ENCODE data around the gene MTMR10.

The MTMR10 gene

DNA sequence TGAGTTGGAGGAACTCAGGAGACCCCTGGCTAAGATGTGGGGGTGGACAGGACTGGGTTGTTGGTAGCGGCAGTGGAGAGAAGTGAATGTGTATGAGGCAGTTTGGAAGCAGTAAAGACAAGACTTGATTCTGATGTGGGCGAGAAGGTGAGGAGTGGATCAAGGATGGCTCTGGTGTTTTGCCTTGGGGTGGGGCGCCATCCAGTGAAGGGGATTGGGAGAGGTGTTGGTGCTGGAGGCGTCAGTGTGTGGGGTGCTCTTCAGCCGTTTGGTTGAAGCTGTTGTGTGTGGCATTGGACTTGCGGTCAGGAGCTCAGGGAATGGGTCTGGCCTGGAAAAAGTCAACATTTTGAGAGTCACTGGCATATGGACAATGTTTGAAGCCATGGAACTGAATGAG, 74.4 kb downstream of the MTMR10 start:
- Histone ChIP-seq H3K79me1 (ENCODE audit: low read depth, low read length) (no peaks in the 10 kb centered on the region), H3K18ac (ENCODE audit: low read length) (no peak overlapping the region), H2BK120ac (ENCODE audit: low read depth, low read length) (no peak overlapping the region), H3K9me3 (replicated peaks in 1 of 2; ENCODE audit: control insufficient read depth in 2 of 2, insufficient read depth in 1 of 2, low read depth in 1 of 2, low read length in 2 of 2) (no peaks in the 10 kb centered on the region), H3K14ac (ENCODE audit: low read length) (no peak overlapping the region), H3K23ac (ENCODE audit: low read depth, low read length, poor library complexity) (peak overlapping the region; percentile 1), H3K36me3 (replicated peaks in 1 of 2; ENCODE audit: control insufficient read depth in 2 of 2, insufficient read depth in 2 of 2, low read length in 2 of 2) (peaks cover 24 to 96% of the 10 kb centered on the region in 2 donors), H2AK5ac (ENCODE audit: low read depth, low read length) (no peak overlapping the region), H2AFZ (ENCODE audit: low read length) (no peak overlapping the region), H2BK12ac (ENCODE audit: low read length) (no peak overlapping the region), H4K91ac (ENCODE audit: low read depth, low read length, poor library complexity) (no peak overlapping the region), H3K9ac (ENCODE audit: low read depth, low read length, poor library complexity) (no peak overlapping the region), H3K27me3 (ENCODE audit: control insufficient read depth in 3 of 3, insufficient read depth in 3 of 3, low read depth in 1 of 3, low read length in 3 of 3) (peaks cover 0 to 3% (median 0%) of the 10 kb centered on the region in 3 experiments), H3K4me2 (ENCODE audit: insufficient read depth, low read length, poor library complexity, severe bottlenecking) (no peak overlapping the region), H4K8ac (ENCODE audit: low read depth, low read length) (no peak overlapping the region), H3K27ac (replicated peaks; ENCODE audit: low read length) (no peak overlapping the region), H2BK5ac (ENCODE audit: low read length) (no peak overlapping the region), H2BK15ac (ENCODE audit: low read length) (no peak overlapping the region), H3K4ac (ENCODE audit: low read length) (no peak overlapping the region), H3K4me1 (ENCODE audit: control insufficient read depth in 2 of 2, insufficient read depth in 1 of 2, low read depth in 1 of 2, low read length in 2 of 2) (peaks cover 4% of the 10 kb centered on the region in 2 donors), H3K4me3 (ENCODE audit: low read length in 2 of 2) (no peak overlapping the region)
- WGBS, 2 donors (ENCODE audit: extremely low coverage in 2 of 2, insufficient read length in 2 of 2, insufficient replicate concordance in 1 of 2) = no CpG with 5 or more reads among the region's 6 CpGs
- DNase-seq (ENCODE audit: low spot score) = no peak

DNA sequence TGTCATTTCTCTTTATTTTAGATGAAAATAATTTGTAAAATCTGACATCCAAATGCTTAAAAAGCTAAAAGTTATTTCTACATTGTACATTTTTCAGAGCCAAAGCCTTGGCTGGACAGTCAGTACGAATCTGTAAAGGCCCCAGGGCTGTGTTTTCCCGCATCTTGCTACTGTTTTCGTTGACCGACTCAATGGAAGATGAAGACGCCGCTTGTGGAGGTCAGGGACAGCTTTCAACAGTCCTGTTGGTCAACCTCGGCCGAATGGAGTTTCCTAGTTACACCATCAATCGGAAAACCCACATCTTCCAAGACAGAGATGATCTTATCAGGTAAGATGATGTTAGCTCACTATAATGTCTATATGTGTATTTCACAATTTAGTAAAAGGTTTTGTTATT, 77.7 kb downstream of the MTMR10 start:
- Histone ChIP-seq H2BK12ac (ENCODE audit: low read length) (no peak overlapping the region), H2BK15ac (ENCODE audit: low read length) (no peak overlapping the region), H3K4me3 (ENCODE audit: low read length in 2 of 2) (no peak overlapping the region), H2BK5ac (ENCODE audit: low read length) (no peak overlapping the region), H3K27ac (replicated peaks; ENCODE audit: low read length) (no peak overlapping the region), H3K23ac (ENCODE audit: low read depth, low read length, poor library complexity) (no peak overlapping the region), H3K4me2 (ENCODE audit: insufficient read depth, low read length, poor library complexity, severe bottlenecking) (no peak overlapping the region), H3K9ac (ENCODE audit: low read depth, low read length, poor library complexity) (no peak overlapping the region), H3K79me1 (ENCODE audit: low read depth, low read length) (no peaks in the 10 kb centered on the region), H2AFZ (ENCODE audit: low read length) (no peak overlapping the region), H3K14ac (ENCODE audit: low read length) (no peak overlapping the region), H3K36me3 (replicated peaks in 1 of 2; ENCODE audit: control insufficient read depth in 2 of 2, insufficient read depth in 2 of 2, low read length in 2 of 2) (peaks cover 31 to 95% of the 10 kb centered on the region in 2 donors), H3K4ac (ENCODE audit: low read length) (no peak overlapping the region), H3K4me1 (ENCODE audit: control insufficient read depth in 2 of 2, insufficient read depth in 1 of 2, low read depth in 1 of 2, low read length in 2 of 2) (no peaks in the 10 kb centered on the region), H4K91ac (ENCODE audit: low read depth, low read length, poor library complexity) (no peak overlapping the region), H2AK5ac (ENCODE audit: low read depth, low read length) (no peak overlapping the region), H2BK120ac (ENCODE audit: low read depth, low read length) (no peak overlapping the region), H3K27me3 (ENCODE audit: control insufficient read depth in 3 of 3, insufficient read depth in 3 of 3, low read depth in 1 of 3, low read length in 3 of 3) (peaks cover 0 to 3% (median 0%) of the 10 kb centered on the region in 3 experiments), H3K18ac (ENCODE audit: low read length) (no peak overlapping the region), H4K8ac (ENCODE audit: low read depth, low read length) (no peak overlapping the region), H3K9me3 (replicated peaks in 1 of 2; ENCODE audit: control insufficient read depth in 2 of 2, insufficient read depth in 1 of 2, low read depth in 1 of 2, low read length in 2 of 2) (no peaks in the 10 kb centered on the region)
- DNase-seq (ENCODE audit: low spot score) = no peak
- no CpG with 5 or more reads among the region's 9 CpGs for WGBS, 2 donors (ENCODE audit: extremely low coverage in 2 of 2, insufficient read length in 2 of 2, insufficient replicate concordance in 1 of 2)

DNA sequence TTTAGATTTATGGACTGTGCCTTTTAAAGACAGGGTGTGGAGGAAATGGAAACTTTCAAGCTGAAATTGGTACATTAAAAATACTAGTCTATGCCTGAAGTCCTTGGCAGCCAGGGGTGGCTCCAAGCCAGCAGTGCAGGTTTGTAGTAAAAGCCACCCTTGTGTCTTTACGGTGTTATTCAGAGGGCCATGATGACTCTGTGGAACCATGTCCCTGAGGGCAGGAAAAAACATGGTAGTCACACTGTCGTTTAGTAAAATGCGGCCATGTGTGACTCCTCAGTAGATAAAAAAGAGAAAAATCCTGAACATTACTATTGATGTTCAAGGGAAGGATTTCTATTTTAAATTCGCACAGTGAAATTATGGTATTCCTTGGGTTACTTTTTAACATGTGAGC, 85.1 kb downstream of the MTMR10 start:
- H2BK120ac ChIP-seq (ENCODE audit: low read depth, low read length) = no peak overlapping the region
- H3K4me3 ChIP-seq (ENCODE audit: low read length in 2 of 2) = no peak overlapping the region
- H2AFZ ChIP-seq (ENCODE audit: low read length) = no peak overlapping the region
- H3K14ac ChIP-seq (ENCODE audit: low read length) = no peak overlapping the region
- no peak overlapping the region for H2AK5ac ChIP-seq (ENCODE audit: low read depth, low read length)
- H2BK12ac ChIP-seq (ENCODE audit: low read length) = no peak overlapping the region
- no CpG with 5 or more reads among the region's 4 CpGs for WGBS, 2 donors (ENCODE audit: extremely low coverage in 2 of 2, insufficient read length in 2 of 2, insufficient replicate concordance in 1 of 2)
- no peak overlapping the region for H2BK5ac ChIP-seq (ENCODE audit: low read length)
- H3K79me1 ChIP-seq (ENCODE audit: low read depth, low read length) = no peaks in the 10 kb centered on the region
- H4K91ac ChIP-seq (ENCODE audit: low read depth, low read length, poor library complexity) = no peak overlapping the region
- no peak overlapping the region for H3K18ac ChIP-seq (ENCODE audit: low read length)
- no peak overlapping the region for H3K9ac ChIP-seq (ENCODE audit: low read depth, low read length, poor library complexity)
- no peak overlapping the region for H3K4me2 ChIP-seq (ENCODE audit: insufficient read depth, low read length, poor library complexity, severe bottlenecking)
- no peaks in the 10 kb centered on the region for H3K4me1 ChIP-seq (ENCODE audit: control insufficient read depth in 2 of 2, insufficient read depth in 1 of 2, low read depth in 1 of 2, low read length in 2 of 2)
- no peak overlapping the region for H3K23ac ChIP-seq (ENCODE audit: low read depth, low read length, poor library complexity)
- H4K8ac ChIP-seq (ENCODE audit: low read depth, low read length) = no peak overlapping the region
- H3K27me3 ChIP-seq (ENCODE audit: control insufficient read depth in 3 of 3, insufficient read depth in 3 of 3, low read depth in 1 of 3, low read length in 3 of 3) = no peaks in the 10 kb centered on the region
- no peak overlapping the region for H2BK15ac ChIP-seq (ENCODE audit: low read length)
- H3K9me3 ChIP-seq (replicated peaks in 1 of 2; ENCODE audit: control insufficient read depth in 2 of 2, insufficient read depth in 1 of 2, low read depth in 1 of 2, low read length in 2 of 2) = no peaks in the 10 kb centered on the region
- no peak overlapping the region for H3K27ac ChIP-seq (replicated peaks; ENCODE audit: low read length)
- H3K36me3 ChIP-seq (replicated peaks in 1 of 2; ENCODE audit: control insufficient read depth in 2 of 2, insufficient read depth in 2 of 2, low read length in 2 of 2) = peaks cover 7 to 44% of the 10 kb centered on the region in 2 donors
- no peak for DNase-seq (ENCODE audit: low spot score)
- H3K4ac ChIP-seq (ENCODE audit: low read length) = no peak overlapping the region

DNA sequence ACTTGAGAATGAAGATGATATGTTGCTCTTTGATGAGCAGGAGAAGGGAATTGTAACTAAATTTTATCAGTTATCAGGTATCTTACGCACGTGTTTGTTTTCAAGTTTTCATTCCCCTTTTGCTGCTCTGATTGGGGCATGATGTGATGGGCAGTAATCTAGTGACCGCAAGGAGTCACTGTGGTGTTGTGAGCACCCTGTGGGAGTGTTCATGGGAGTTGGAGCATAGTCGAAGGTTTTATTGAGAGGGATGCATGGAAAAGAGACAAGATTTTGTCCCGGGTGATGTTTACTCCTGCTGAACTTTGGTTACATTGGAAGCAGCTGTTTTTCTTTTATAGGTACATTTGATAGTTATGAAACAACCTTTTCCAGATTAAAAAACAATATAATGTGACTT, 85.6 kb downstream of the MTMR10 start:
- no peak overlapping the region for H4K91ac ChIP-seq (ENCODE audit: low read depth, low read length, poor library complexity)
- no peak overlapping the region for H2BK12ac ChIP-seq (ENCODE audit: low read length)
- H4K8ac ChIP-seq (ENCODE audit: low read depth, low read length) = no peak overlapping the region
- no CpG with 5 or more reads among the region's 5 CpGs for WGBS, 2 donors (ENCODE audit: extremely low coverage in 2 of 2, insufficient read length in 2 of 2, insufficient replicate concordance in 1 of 2)
- H3K23ac ChIP-seq (ENCODE audit: low read depth, low read length, poor library complexity) = no peak overlapping the region
- H3K4me2 ChIP-seq (ENCODE audit: insufficient read depth, low read length, poor library complexity, severe bottlenecking) = no peak overlapping the region
- H2AFZ ChIP-seq (ENCODE audit: low read length) = no peak overlapping the region
- H3K27ac ChIP-seq (replicated peaks; ENCODE audit: low read length) = no peak overlapping the region
- no peaks in the 10 kb centered on the region for H3K9me3 ChIP-seq (replicated peaks in 1 of 2; ENCODE audit: control insufficient read depth in 2 of 2, insufficient read depth in 1 of 2, low read depth in 1 of 2, low read length in 2 of 2)
- no peaks in the 10 kb centered on the region for H3K79me1 ChIP-seq (ENCODE audit: low read depth, low read length)
- H2BK15ac ChIP-seq (ENCODE audit: low read length) = no peak overlapping the region
- no peaks in the 10 kb centered on the region for H3K4me1 ChIP-seq (ENCODE audit: control insufficient read depth in 2 of 2, insufficient read depth in 1 of 2, low read depth in 1 of 2, low read length in 2 of 2)
- no peaks in the 10 kb centered on the region for H3K27me3 ChIP-seq (ENCODE audit: control insufficient read depth in 3 of 3, insufficient read depth in 3 of 3, low read depth in 1 of 3, low read length in 3 of 3)
- no peak for DNase-seq (ENCODE audit: low spot score)
- no peak overlapping the region for H2AK5ac ChIP-seq (ENCODE audit: low read depth, low read length)
- H3K9ac ChIP-seq (ENCODE audit: low read depth, low read length, poor library complexity) = no peak overlapping the region
- H3K14ac ChIP-seq (ENCODE audit: low read length) = no peak overlapping the region
- H3K36me3 ChIP-seq (replicated peaks in 1 of 2; ENCODE audit: control insufficient read depth in 2 of 2, insufficient read depth in 2 of 2, low read length in 2 of 2) = peaks cover 7 to 39% of the 10 kb centered on the region in 2 donors
- H3K4ac ChIP-seq (ENCODE audit: low read length) = no peak overlapping the region
- H2BK120ac ChIP-seq (ENCODE audit: low read depth, low read length) = no peak overlapping the region
- H3K4me3 ChIP-seq (ENCODE audit: low read length in 2 of 2) = no peak overlapping the region
- H3K18ac ChIP-seq (ENCODE audit: low read length) = no peak overlapping the region
- no peak overlapping the region for H2BK5ac ChIP-seq (ENCODE audit: low read length)

All from neuronal stem cell (in vitro differentiated cells).